ENCODE measurements around the gene LRFN5. TPM values are rescaled to one million over a fixed set of nuclear protein-coding genes. Genes with fewer than 3 reads are reported as not detected.

Gene LRFN5
- total RNA-seq, 1 experiment from 2014 or later: not detected

DNA sequence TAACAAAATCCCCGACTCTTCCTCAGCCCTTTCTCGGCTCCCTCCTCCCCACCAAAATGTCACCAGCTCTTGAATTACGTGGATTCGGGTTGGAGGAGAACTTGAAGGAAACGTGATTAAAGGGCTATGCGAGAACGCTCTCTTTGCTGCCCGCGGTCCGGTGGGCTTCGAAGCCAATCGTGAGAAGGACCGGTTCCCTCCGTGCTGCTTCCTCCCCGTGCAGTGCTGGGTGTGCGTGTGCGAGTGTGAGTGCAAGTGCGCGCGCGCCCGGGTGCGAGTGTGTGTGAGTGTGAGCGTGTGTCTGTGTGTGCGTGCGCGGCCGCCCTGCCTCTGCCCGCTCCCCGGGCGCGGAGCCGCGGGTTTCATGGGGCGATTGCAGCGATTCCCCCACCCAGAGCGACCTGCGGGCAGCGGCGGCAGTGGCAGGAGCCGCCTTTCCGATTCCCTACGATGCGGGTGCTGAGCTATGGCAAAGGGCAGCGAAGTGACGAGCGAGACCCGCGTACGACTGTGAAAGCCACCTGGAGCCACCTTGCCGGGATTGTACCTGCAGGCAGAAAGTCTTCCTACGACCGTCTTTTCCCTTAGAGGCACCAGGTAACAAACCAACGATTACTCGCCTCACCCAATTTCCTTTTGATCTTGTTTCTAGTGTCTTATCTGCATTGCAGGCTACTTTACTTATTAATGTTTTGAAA lies 1.4 kb downstream of the LRFN5 start:
- TF ChIP-seq, protein P1, sequence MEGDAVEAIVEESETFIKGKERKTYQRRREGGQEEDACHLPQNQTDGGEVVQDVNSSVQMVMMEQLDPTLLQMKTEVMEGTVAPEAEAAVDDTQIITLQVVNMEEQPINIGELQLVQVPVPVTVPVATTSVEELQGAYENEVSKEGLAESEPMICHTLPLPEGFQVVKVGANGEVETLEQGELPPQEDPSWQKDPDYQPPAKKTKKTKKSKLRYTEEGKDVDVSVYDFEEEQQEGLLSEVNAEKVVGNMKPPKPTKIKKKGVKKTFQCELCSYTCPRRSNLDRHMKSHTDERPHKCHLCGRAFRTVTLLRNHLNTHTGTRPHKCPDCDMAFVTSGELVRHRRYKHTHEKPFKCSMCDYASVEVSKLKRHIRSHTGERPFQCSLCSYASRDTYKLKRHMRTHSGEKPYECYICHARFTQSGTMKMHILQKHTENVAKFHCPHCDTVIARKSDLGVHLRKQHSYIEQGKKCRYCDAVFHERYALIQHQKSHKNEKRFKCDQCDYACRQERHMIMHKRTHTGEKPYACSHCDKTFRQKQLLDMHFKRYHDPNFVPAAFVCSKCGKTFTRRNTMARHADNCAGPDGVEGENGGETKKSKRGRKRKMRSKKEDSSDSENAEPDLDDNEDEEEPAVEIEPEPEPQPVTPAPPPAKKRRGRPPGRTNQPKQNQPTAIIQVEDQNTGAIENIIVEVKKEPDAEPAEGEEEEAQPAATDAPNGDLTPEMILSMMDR (IDR thresholded peaks at IDR 0.05; ENCODE audit: unreplicated experiment): no peak
- DNase-seq (ENCODE audit: unreplicated experiment): no peak
- Mint-ChIP-seq H3K27ac (ENCODE audit: low read depth, unreplicated experiment) (no peak overlapping the region), H3K36me3 (ENCODE audit: insufficient read depth, unreplicated experiment) (no peaks in the 10 kb centered on the region), H3K4me1 (ENCODE audit: insufficient read depth, unreplicated experiment) (no peaks in the 10 kb centered on the region), H3K27me3 (ENCODE audit: insufficient read depth, unreplicated experiment) (peaks cover 87% of the 10 kb centered on the region), H3K4me3 (ENCODE audit: unreplicated experiment) (no peak overlapping the region), H3K9me3 (ENCODE audit: unreplicated experiment) (no peaks in the 10 kb centered on the region)
- ChIA-PET POLR2A (no interaction called here), CTCF (interaction anchor here (0.6 kb wide), 1 partner anchor 1692 kb away, joined by 3 read pairs; no protein-coding TSS in a partner anchor)
- BruUV-seq (replicated peaks): no TSS peak
- intact Hi-C loops (cut with micrococcal nuclease): no loop called here

DNA sequence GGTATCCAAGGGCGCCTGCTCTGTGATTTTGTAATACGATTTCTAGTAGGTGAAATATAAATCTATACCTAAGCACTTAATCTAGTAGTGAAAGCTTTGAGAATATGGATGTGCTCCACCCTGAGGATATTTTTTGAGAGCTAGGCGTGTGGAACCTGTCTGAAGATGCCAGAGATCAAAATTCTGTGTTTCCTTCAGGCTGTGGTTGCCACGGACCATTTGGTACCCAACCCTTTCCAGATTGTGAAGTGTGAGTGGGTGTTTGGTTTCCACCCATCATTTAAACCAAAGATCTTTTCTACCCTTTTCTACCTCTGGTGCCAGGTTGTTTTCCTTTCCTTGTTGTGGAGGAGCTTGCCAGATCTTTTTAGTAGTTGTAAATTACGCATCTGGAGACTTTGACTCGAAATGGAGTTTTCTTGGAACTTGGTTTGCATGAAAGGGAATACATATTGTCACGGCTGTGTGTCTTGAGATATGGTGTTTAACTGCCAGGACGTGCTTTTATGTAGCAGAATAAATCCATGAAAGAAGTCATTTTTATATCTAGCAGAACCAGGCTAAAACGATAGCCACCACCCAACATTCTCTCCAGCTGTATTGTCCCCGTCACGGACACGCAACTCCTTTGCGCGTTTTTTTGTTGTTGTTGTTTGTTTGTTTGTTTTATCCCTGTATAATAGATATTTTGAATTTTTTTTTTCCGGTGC lies 2.2 kb downstream of the LRFN5 start:
- no peak overlapping the region for H3K4me3 Mint-ChIP-seq (ENCODE audit: unreplicated experiment)
- POLR2A ChIA-PET: no interaction called here
- no peaks in the 10 kb centered on the region for H3K36me3 Mint-ChIP-seq (ENCODE audit: insufficient read depth, unreplicated experiment)
- peaks cover 80% of the 10 kb centered on the region for H3K27me3 Mint-ChIP-seq (ENCODE audit: insufficient read depth, unreplicated experiment)
- no TSS peak for BruUV-seq (replicated peaks)
- H3K9me3 Mint-ChIP-seq (ENCODE audit: unreplicated experiment): no peaks in the 10 kb centered on the region
- H3K27ac Mint-ChIP-seq (ENCODE audit: low read depth, unreplicated experiment): no peak overlapping the region
- CTCF ChIA-PET: interaction anchor here (1.4 kb wide), 1 partner anchor 8 kb away, joined by 4 read pairs; no protein-coding TSS in a partner anchor
- no peaks in the 10 kb centered on the region for H3K4me1 Mint-ChIP-seq (ENCODE audit: insufficient read depth, unreplicated experiment)
- DNase-seq (ENCODE audit: unreplicated experiment): no peak
- TF ChIP-seq, protein P1 (IDR thresholded peaks at IDR 0.05; ENCODE audit: unreplicated experiment): no peak
- intact Hi-C loops (cut with micrococcal nuclease): no loop called here

DNA sequence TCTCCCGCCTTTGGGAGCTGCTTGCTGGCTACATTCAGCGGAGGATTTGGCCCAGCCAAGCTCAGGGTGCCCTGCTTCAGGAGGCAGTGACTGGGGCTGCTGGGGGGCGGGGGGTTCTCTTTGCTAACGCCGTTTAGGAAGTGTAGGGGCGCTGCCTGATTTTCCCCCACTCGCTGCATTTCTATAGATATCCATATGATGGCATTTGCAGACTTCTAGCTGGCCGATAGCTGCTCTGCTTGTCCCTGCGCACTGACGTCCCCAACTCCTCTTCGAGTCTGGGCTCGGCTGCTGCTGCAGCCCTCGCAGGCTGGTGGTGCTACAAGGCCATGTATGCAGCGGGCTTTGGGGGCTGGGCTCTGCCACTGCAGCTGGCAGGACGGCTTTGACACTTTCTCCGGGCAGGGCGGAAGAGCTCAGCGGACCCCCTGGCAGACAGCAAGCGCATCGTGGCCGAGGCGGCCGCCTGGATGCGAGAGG lies 3.1 kb downstream of the LRFN5 start:
- POLR2A ChIA-PET: no interaction called here
- peaks cover 80% of the 10 kb centered on the region for H3K27me3 Mint-ChIP-seq (ENCODE audit: insufficient read depth, unreplicated experiment)

More for the DNA sequence above, 3.1 kb downstream of the LRFN5 start:
- Mint-ChIP-seq H3K4me3 (ENCODE audit: unreplicated experiment) (no peak overlapping the region), H3K36me3 (ENCODE audit: insufficient read depth, unreplicated experiment) (no peaks in the 10 kb centered on the region), H3K4me1 (ENCODE audit: insufficient read depth, unreplicated experiment) (no peaks in the 10 kb centered on the region), H3K9me3 (ENCODE audit: unreplicated experiment) (no peaks in the 10 kb centered on the region), H3K27ac (ENCODE audit: low read depth, unreplicated experiment) (no peak overlapping the region)
- CTCF ChIA-PET: interaction anchor here (1.4 kb wide), 1 partner anchor 9 kb away, joined by 4 read pairs; no protein-coding TSS in a partner anchor
- TF ChIP-seq, protein P1 (IDR thresholded peaks at IDR 0.05; ENCODE audit: unreplicated experiment): no peak
- no peak for DNase-seq (ENCODE audit: unreplicated experiment)
- no TSS peak for BruUV-seq (replicated peaks)
- intact Hi-C loops (cut with micrococcal nuclease): no loop called here

Measured in MCF 10A (cell line).